Measurements from ENCODE around the gene TGFBR3.

DNA sequence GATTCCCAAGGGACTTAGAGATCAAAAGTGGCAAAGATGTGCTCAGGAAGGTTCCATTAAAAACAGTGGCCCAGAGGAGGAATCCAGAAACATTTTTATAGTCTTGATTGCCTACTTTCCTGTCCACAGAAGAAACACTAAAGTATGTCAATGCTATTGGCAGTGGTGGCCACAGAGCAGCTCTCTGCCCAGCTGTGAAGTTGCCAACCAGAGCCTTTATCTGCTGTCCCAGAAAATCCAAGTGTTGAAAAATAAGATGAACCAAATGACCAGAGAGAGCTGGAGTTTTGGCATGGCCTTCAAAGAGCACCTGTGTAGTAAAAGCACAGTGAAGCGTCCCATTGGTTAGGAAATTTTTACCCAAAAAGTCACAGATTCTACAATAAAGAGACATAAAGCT is 181.2 kb downstream of the TGFBR3 start:
- TF ChIP-seq CTCF (IDR thresholded peaks at IDR 0.05; ENCODE audit: low read depth, low read length) (no peak), EZH2phosphoT487 (IDR thresholded peaks at IDR 0.05; ENCODE audit: low read depth) (no peak)

Measured in OCI-LY3 (cell line).